ENCODE results near the gene JAZF1.

JAZF1 gene

GRCh38 chr7:28191184-28191583, 10.6 kb upstream of the JAZF1 start:
- no peak for DNase-seq (ENCODE audit: low spot score)

- DNase-seq (ENCODE audit: low spot score) = no peak
Observed at GRCh38 chr7:28190077-28190710, 9.6 kb upstream of the JAZF1 start.

GRCh38 chr7:28187012-28187411, 6.4 kb upstream of the JAZF1 start:
- DNase-seq (ENCODE audit: low spot score) = no peak

GRCh38 chr7:28183627-28184026, 3.0 kb upstream of the JAZF1 start:
- no peak for DNase-seq (ENCODE audit: low spot score)

- DNase-seq (ENCODE audit: low spot score) = no peak
Observed at GRCh38 chr7:28182071-28182471, 1.5 kb upstream of the JAZF1 start.

- no peak for DNase-seq (ENCODE audit: low spot score)
Observed at GRCh38 chr7:28181416-28181815, 821 bp upstream of the JAZF1 start.

- no peak for DNase-seq (ENCODE audit: low spot score)
Observed at GRCh38 chr7:28180031-28180363, 598 bp downstream of the JAZF1 start.

- peak; percentile 70 for DNase-seq (ENCODE audit: low spot score)
Observed at GRCh38 chr7:28179120-28180030, 1.2 kb downstream of the JAZF1 start.

GRCh38 chr7:28178599-28178998, 2.0 kb downstream of the JAZF1 start:
- peak; percentile 5 for DNase-seq (ENCODE audit: low spot score)

GRCh38 chr7:28177836-28178235, 2.8 kb downstream of the JAZF1 start:
- DNase-seq (ENCODE audit: low spot score) = no peak

- DNase-seq (ENCODE audit: low spot score) = no peak
Observed at GRCh38 chr7:28176645-28177044, 4.0 kb downstream of the JAZF1 start.

- DNase-seq (ENCODE audit: low spot score) = no peak
Observed at GRCh38 chr7:28176174-28176573, 4.4 kb downstream of the JAZF1 start.

- DNase-seq (ENCODE audit: low spot score) = peak; percentile 9
Observed at GRCh38 chr7:28174901-28175661, 5.5 kb downstream of the JAZF1 start.

- no peak for DNase-seq (ENCODE audit: low spot score)
Observed at GRCh38 chr7:28174442-28174841, 6.2 kb downstream of the JAZF1 start.

- no peak for DNase-seq (ENCODE audit: low spot score)
Observed at GRCh38 chr7:28173531-28173930, 7.1 kb downstream of the JAZF1 start.

GRCh38 chr7:28172958-28173357, 7.6 kb downstream of the JAZF1 start:
- no peak for DNase-seq (ENCODE audit: low spot score)

GRCh38 chr7:28170701-28171100, 9.9 kb downstream of the JAZF1 start:
- DNase-seq (ENCODE audit: low spot score) = no peak

- DNase-seq (ENCODE audit: low spot score) = peak; percentile 32
Observed at GRCh38 chr7:28169230-28169629, 11.4 kb downstream of the JAZF1 start.

GRCh38 chr7:28168393-28169158, 12.0 kb downstream of the JAZF1 start:
- no peak for DNase-seq (ENCODE audit: low spot score)

- DNase-seq (ENCODE audit: low spot score) = no peak
Observed at GRCh38 chr7:28166982-28167715, 13.4 kb downstream of the JAZF1 start.

Data from SW480 (cell line).